Liver (tissue), 3 donors: ENCODE measurements around the gene SMAD6.

Source experiments
- RXRA ChIP-seq, 2 donors: IDR thresholded peaks; 2 replicates each; pipeline ENCODE4 v1.6.1; 2017 to 2018; ENCODE audit warnings: antibody characterized with exemption in 2 of 2, mild to moderate bottlenecking in 1 of 2
- TF ChIP-seq, protein P1 (sequence below): fragments of 150-350 bp; IDR thresholded peaks from 2 replicates; pipeline ENCODE4 v1.5.1; 2017; ENCODE audit warnings: improper control_type of control experiment, low read depth, low read length; ENCODE audit not compliant: missing input control
- donor health status: healthy.
- donor health status: healthy.

DNA sequence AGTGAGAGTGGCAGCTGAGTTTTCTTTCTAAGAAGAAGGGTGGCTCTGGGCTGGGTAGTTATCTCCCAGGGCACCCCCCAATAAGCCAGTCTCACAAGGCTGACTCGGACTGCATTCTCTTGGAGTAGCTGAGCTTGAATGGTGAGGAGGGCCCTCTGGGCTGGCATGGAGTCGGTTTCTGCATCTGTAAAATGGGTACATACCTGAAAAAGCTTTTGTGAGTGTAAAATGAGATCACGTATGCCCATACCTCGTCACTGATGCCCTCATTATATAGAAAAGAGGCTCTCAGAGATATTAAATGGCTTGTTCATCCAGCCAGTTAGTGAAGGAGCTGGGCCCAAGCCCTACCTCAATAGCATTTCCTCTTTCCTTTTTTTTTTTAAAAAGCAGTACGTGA is 41.2 kb downstream of the SMAD6 start:
- TF ChIP-seq, protein P1, sequence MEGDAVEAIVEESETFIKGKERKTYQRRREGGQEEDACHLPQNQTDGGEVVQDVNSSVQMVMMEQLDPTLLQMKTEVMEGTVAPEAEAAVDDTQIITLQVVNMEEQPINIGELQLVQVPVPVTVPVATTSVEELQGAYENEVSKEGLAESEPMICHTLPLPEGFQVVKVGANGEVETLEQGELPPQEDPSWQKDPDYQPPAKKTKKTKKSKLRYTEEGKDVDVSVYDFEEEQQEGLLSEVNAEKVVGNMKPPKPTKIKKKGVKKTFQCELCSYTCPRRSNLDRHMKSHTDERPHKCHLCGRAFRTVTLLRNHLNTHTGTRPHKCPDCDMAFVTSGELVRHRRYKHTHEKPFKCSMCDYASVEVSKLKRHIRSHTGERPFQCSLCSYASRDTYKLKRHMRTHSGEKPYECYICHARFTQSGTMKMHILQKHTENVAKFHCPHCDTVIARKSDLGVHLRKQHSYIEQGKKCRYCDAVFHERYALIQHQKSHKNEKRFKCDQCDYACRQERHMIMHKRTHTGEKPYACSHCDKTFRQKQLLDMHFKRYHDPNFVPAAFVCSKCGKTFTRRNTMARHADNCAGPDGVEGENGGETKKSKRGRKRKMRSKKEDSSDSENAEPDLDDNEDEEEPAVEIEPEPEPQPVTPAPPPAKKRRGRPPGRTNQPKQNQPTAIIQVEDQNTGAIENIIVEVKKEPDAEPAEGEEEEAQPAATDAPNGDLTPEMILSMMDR = no peak
- no peak for TF ChIP-seq RXRA (IDR thresholded peaks at IDR 0.05)
